NCI-H1048 (cell line): Measurements from ENCODE around the gene MAST3.
"Not testable (repeated sequence)": the region's sequence is repeated elsewhere in the genome, so short reads cannot be mapped to it uniquely, and the experiment has no call there.

Experiments
- DNase-seq: peaks from one replicate; lab custom pipeline; 2025; lab: John Stamatoyannopoulos, UW

Gene MAST3

GRCh38 chr19:18086590-18087138, 10.9 kb upstream of the MAST3 start, which contains the start of gene IL12RB1:
TSS of gene IL12RB1 (minus strand) at chr19:18086934. CDS start at chr19:18086823, 111 bp downstream.
- DNase-seq: no peak

GRCh38 chr19:18089096-18089541, 8.5 kb upstream of the MAST3 start:
- DNase-seq: not testable (repeated sequence)

- DNase-seq: no peak
Observed at GRCh38 chr19:18089726-18090125, 7.9 kb upstream of the MAST3 start.

- DNase-seq: no peak
Observed at GRCh38 chr19:18090545-18091216, 6.9 kb upstream of the MAST3 start.

- DNase-seq: no peak
Observed at GRCh38 chr19:18091217-18091608, 6.4 kb upstream of the MAST3 start.

GRCh38 chr19:18093439-18094161, 4.0 kb upstream of the MAST3 start:
- DNase-seq: no peak

- DNase-seq: no peak
Observed at GRCh38 chr19:18096258-18096657, 1.3 kb upstream of the MAST3 start.

GRCh38 chr19:18097993-18098890, 664 bp downstream of the MAST3 start:
- no peak for DNase-seq

GRCh38 chr19:18098891-18099622, 1.5 kb downstream of the MAST3 start:
- DNase-seq: no peak

- no peak for DNase-seq
Observed at GRCh38 chr19:18099623-18099995, 2.0 kb downstream of the MAST3 start.

GRCh38 chr19:18100710-18101109, 3.1 kb downstream of the MAST3 start:
- DNase-seq: no peak

- no peak for DNase-seq
Observed at GRCh38 chr19:18101268-18101667, 3.7 kb downstream of the MAST3 start.

- no peak for DNase-seq
Observed at GRCh38 chr19:18102916-18103542, 5.5 kb downstream of the MAST3 start.

- no peak for DNase-seq
Observed at GRCh38 chr19:18104793-18105131, 7.2 kb downstream of the MAST3 start.

- not testable (repeated sequence) for DNase-seq
Observed at GRCh38 chr19:18105259-18105658, 7.7 kb downstream of the MAST3 start.

- DNase-seq: no peak
Observed at GRCh38 chr19:18107235-18107634, 9.7 kb downstream of the MAST3 start.

GRCh38 chr19:18108897-18109296, 11.3 kb downstream of the MAST3 start:
- no peak for DNase-seq

- no peak for DNase-seq
Observed at GRCh38 chr19:18109341-18109732, 11.8 kb downstream of the MAST3 start.

- DNase-seq: no peak
Observed at GRCh38 chr19:18109733-18110608, 12.4 kb downstream of the MAST3 start.

- no peak for DNase-seq
Observed at GRCh38 chr19:18110609-18111232, 13.1 kb downstream of the MAST3 start.
